K562 (cell line): ENCODE results near the gene ANO1. TPM values are rescaled to one million over a fixed set of nuclear protein-coding genes. Genes with fewer than 3 reads are reported as not detected.

Experiments
- ATAC-seq: fragments of 200-7000 bp; cut with Tn5 transposase; 3 replicates; pipeline ENCODE4 v1.9.1; 2020; ENCODE audit warnings: moderate library complexity
- BruUV-seq: library from RNA; stranded (reverse); fragments of 400-500 nt; replicated peaks from 2 replicates; lab custom pipeline; 2021; lab: Mats Ljungman, UMichigan
- CTCF ChIA-PET: fragments of 300-600 bp; formaldehyde crosslinking; extraction: SDS; loops from one replicate; lab custom pipeline; 2021; ENCODE audit warnings: low intra/inter-chr PET ratio; lab: Yijun Ruan, JAX
- POLR2A ChIA-PET: fragments of 300-600, 350-650 bp; sonication (Branson Sonifier 250); formaldehyde crosslinking; extraction: SDS; loops from one replicate; lab custom pipeline; 2021; ENCODE audit warnings: antibody characterized with exemption, inconsistent platforms; lab: Yijun Ruan, JAX
- DNase-seq, 4 experiments: peaks; one replicate each; pipeline versions ENCODE4 v3.0.0 to v3.0.0-alpha.2; 2011 to 2018; ENCODE audit warnings: low spot score in 3 of 4, mixed read lengths in 3 of 4; ENCODE audit errors: extremely low read depth in 1 of 4
- FAIRE-seq: peaks from 2 replicates; lab custom pipeline; 2011; peaks lifted over from hg19 to GRCh38; lab: Jason Lieb, UNC
- H2AFZ ChIP-seq: 2 replicates; pipeline ENCODE4 v1.6.0; 2011; ENCODE audit warnings: low read depth, low read length, control low read depth, inconsistent platforms
- H3K27ac ChIP-seq: fragments of 200-600 bp; 3 replicates; pipeline ENCODE4 v1.8.0; 2011; ENCODE audit warnings: low read depth, mild to moderate bottlenecking, control low read depth, inconsistent platforms, low read length, moderate library complexity, mixed read lengths; ENCODE audit errors: extremely low read depth
- H3K27me3 ChIP-seq, 2 experiments: fragments of 300-600 bp in 1 of 2; 2 replicates in 1 of 2; 3 replicates in 1 of 2; pipeline versions ENCODE4 v1.6.0 to v1.8.0; 2011; ENCODE audit warnings: inconsistent platforms in 2 of 2, low read length in 2 of 2, mild to moderate bottlenecking in 1 of 2, mixed read lengths in 1 of 2, moderate library complexity in 1 of 2; ENCODE audit not compliant: control insufficient read depth in 2 of 2, insufficient read depth in 2 of 2
- H3K36me3 ChIP-seq: fragments of 300-600 bp; 3 replicates; pipeline ENCODE4 v1.8.0; 2011; ENCODE audit warnings: mild to moderate bottlenecking, low read length, inconsistent platforms; ENCODE audit not compliant: control insufficient read depth, insufficient read depth
- H3K4me1 ChIP-seq, 2 experiments: fragments of 200-600 bp in 1 of 2; replicated peaks in 1 of 2; 2 replicates in 1 of 2; 3 replicates in 1 of 2; pipeline versions ENCODE4 v1.5.1 to v1.8.0; 2011; ENCODE audit warnings: inconsistent platforms in 2 of 2, low read length in 2 of 2, mild to moderate bottlenecking in 1 of 2, mixed read lengths in 1 of 2, moderate library complexity in 1 of 2; ENCODE audit not compliant: control insufficient read depth in 2 of 2, insufficient read depth in 2 of 2
- H3K4me2 ChIP-seq: 2 replicates; pipeline ENCODE4 v1.6.1; 2011; ENCODE audit warnings: low read length, control low read depth, inconsistent platforms, mixed read lengths; ENCODE audit not compliant: insufficient read depth
- H3K4me3 ChIP-seq: fragments of 200-600 bp; sonication (generic), shearing (Covaris generic); 2 replicates; pipeline ENCODE4 v1.5.1; 2016; ENCODE audit warnings: control low read depth, inconsistent platforms
- H3K79me2 ChIP-seq: fragments of 200-600 bp; 3 replicates; pipeline ENCODE4 v1.8.0; 2011; ENCODE audit warnings: low read length, inconsistent platforms; ENCODE audit not compliant: control insufficient read depth, insufficient read depth
- H3K9ac ChIP-seq, 2 experiments: 2 replicates each; pipeline versions ENCODE4 v1.6.0 to v1.6.1; 2011; ENCODE audit warnings: low read depth in 2 of 2, low read length in 2 of 2, control low read depth in 1 of 2, inconsistent platforms in 1 of 2, mild to moderate bottlenecking in 1 of 2, mixed read lengths in 1 of 2; ENCODE audit not compliant: insufficient read depth in 1 of 2
- H3K9me1 ChIP-seq: one replicate; pipeline ENCODE4 v1.6.0; 2011; ENCODE audit warnings: inconsistent platforms, mild to moderate bottlenecking, low read length, moderate library complexity; ENCODE audit not compliant: control insufficient read depth, insufficient read depth
- H3K9me3 ChIP-seq: replicated peaks from 2 replicates; pipeline ENCODE4 v1.5.1; 2011; ENCODE audit warnings: low read depth, low read length, inconsistent platforms; ENCODE audit not compliant: control insufficient read depth, insufficient read depth
- H4K20me1 ChIP-seq: replicated peaks from 2 replicates; pipeline ENCODE4 v1.6.1; 2011; ENCODE audit warnings: low read length, inconsistent platforms, mixed read lengths; ENCODE audit not compliant: control insufficient read depth, insufficient read depth
- CREB1 ChIP-seq, 2 experiments: sonication (generic) in 1 of 2; formaldehyde crosslinking in 1 of 2; IDR thresholded peaks; 2 replicates each; pipeline versions ENCODE4 v1.6.1 to v1.8.0; 2012 to 2022; ENCODE audit warnings: inconsistent platforms in 1 of 2, mild to moderate bottlenecking in 1 of 2, missing genetic modification reagents in 1 of 2, moderate library complexity in 1 of 2
- EP300 ChIP-seq: IDR thresholded peaks from 2 replicates; pipeline ENCODE4 v1.6.1; 2012; ENCODE audit warnings: low read length, improper control_type of control experiment
- ETV6 ChIP-seq, 3 experiments: fragments of 150-350 bp in 1 of 3; sonication (generic) in 1 of 3; formaldehyde crosslinking in 1 of 3; IDR thresholded peaks; 2 replicates each; pipeline versions ENCODE4 v1.6.1 to v1.8.0; 2014 to 2022; ENCODE audit warnings: borderline replicate concordance in 2 of 3, low read depth in 2 of 3, antibody characterized with exemption in 1 of 3, low read length in 1 of 3, mild to moderate bottlenecking in 1 of 3, missing genetic modification reagents in 1 of 3
- GABPA ChIP-seq: fragments of 200-800 bp; sonication (Bioruptor generic); conservative IDR thresholded peaks from 2 replicates; pipeline ENCODE4 v1.6.1; 2016; ENCODE audit warnings: low read depth, missing genetic modification characterization, missing compliant biosample characterization
- HMBOX1 ChIP-seq: sonication (generic); IDR thresholded peaks from 2 replicates; pipeline ENCODE4 v1.6.1; 2016
- NCOA1 ChIP-seq: fragments of 450-650 bp; IDR thresholded peaks from 2 replicates; pipeline ENCODE4 v1.6.1; 2016; ENCODE audit warnings: low read depth
- NRF1 ChIP-seq, 2 experiments: fragments of 450-650 bp; IDR thresholded peaks in 1 of 2; conservative IDR thresholded peaks in 1 of 2; 2 replicates each; pipeline ENCODE4 v1.6.1; 2014; ENCODE audit warnings: mild to moderate bottlenecking in 2 of 2
- ZEB2 ChIP-seq: fragments of 450-650 bp; IDR thresholded peaks from 2 replicates; pipeline ENCODE4 v1.6.1; 2016
- ZNF589 ChIP-seq: fragments of 200-800 bp; sonication (Bioruptor generic); IDR thresholded peaks from 2 replicates; pipeline ENCODE4 v1.6.1; 2016; ENCODE audit warnings: low read depth, missing genetic modification characterization, missing compliant biosample characterization
- WGBS: fragments of 100-300 bp; shearing (Covaris generic); methylation state at CpG from one replicate; pipeline ENCODE4 v1.1.6; 2016; ENCODE audit warnings: low coverage, mixed read lengths; ENCODE audit not compliant: insufficient coverage; ENCODE audit errors: missing lambda C conversion rate; 5-methylcytosine and 5-hydroxymethylcytosine counted together
- in situ Hi-C: fragments of 300-500 bp; cut with MboI; formaldehyde crosslinking; loops from 4 replicates; pipeline ENCODE4 v1.15.0; 2018; ENCODE audit warnings: inconsistent platforms, mixed read lengths
- intact Hi-C: fragments of 100-400 bp; cut with micrococcal nuclease; formaldehyde crosslinking; loops from 2 replicates; pipeline ENCODE4 v1.14.2; 2022
- polyA plus RNA-seq, 8 experiments: library from polyadenylated mRNA; depleted of rRNA in 4 of 8; stranded (reverse) in 5 of 8; unstranded in 3 of 8; fragments of >200 nt; fragmentation: Nextera tagmentation in 2 of 8; fragmentation: Illumina TruSeq in 1 of 8; extraction: Ambion mirVana in 2 of 8; extraction: Trizol in 1 of 8; gene quantifications; 2 replicates each; pipeline versions ENCODE4 v1.2.1 to v1.2.3, GENCODE V29; 2011 to 2014; ENCODE audit warnings: inconsistent platforms in 1 of 8, missing spikeins in 1 of 8
- total RNA-seq, 7 experiments: library from RNA; depleted of rRNA in 6 of 7; stranded (reverse); fragments of >200 nt in 6 of 7; fragmentation: Illumina TruSeq in 2 of 7; extraction: Trizol in 2 of 7; gene quantifications; 2 replicates each; pipeline versions ENCODE4 v1.2.1 to v1.2.3, GENCODE V29; 2011 to 2021; ENCODE audit warnings: low replicate concordance in 1 of 7

The ANO1 gene
- total and polyA plus RNA-seq, 9 of the 15 experiments (the other 6 are each of a cell fraction or from before 2014, with no cell fraction given) = not detected

GRCh38 chr11:70107756-70108155 is 29.6 kb downstream of the ANO1 start:
- FAIRE-seq = no peak
- intact Hi-C loops = no loop called here

More at GRCh38 chr11:70107756-70108155, 29.6 kb downstream of the ANO1 start:
- no TSS peak for BruUV-seq
- H2AFZ ChIP-seq = no peak overlapping the region
- peaks cover 20 to 23% of the 10 kb centered on the region in 2 experiments for H3K4me1 ChIP-seq
- CTCF ChIA-PET = no interaction called here
- peaks cover 35 to 60% of the 10 kb centered on the region in 2 experiments for H3K27me3 ChIP-seq
- no peak overlapping the region for H3K27ac ChIP-seq
- DNase-seq (no peak), ATAC-seq (no peak)
- 7% methylated on average over 11 of the region's 11 CpGs for WGBS
- no peaks in the 10 kb centered on the region for H3K79me2 ChIP-seq
- H3K9me3 ChIP-seq = no peaks in the 10 kb centered on the region
- no peak overlapping the region for H3K9ac ChIP-seq
- POLR2A ChIA-PET = no interaction called here
- H3K4me3 ChIP-seq = no peak overlapping the region
- H4K20me1 ChIP-seq = 0 out of 2 replicates have a peak, but pooled peaks cover 4% of the 10 kb centered on the region
- in situ Hi-C loops = no loop called here
- H3K36me3 ChIP-seq = no peaks in the 10 kb centered on the region
- peaks cover 4% of the 10 kb centered on the region for H3K9me1 ChIP-seq
- no peak for TF ChIP-seq ZEB2
- no peak for TF ChIP-seq HMBOX1
- no peak for TF ChIP-seq NCOA1
- no peak for TF ChIP-seq EP300
- TF ChIP-seq NRF1 (conservative IDR thresholded peaks at IDR 0.05 in 1 of 2, IDR thresholded peaks at IDR 0.05 in 1 of 2) = no peak
- TF ChIP-seq CREB1 (IDR thresholded peaks at IDR 0.05) = no peak
- no peak for TF ChIP-seq CREB1 (CRISPR knock-in tag; IDR thresholded peaks at IDR 0.05)
- TF ChIP-seq ETV6 (IDR thresholded peaks at IDR 0.05; ENCODE audit: borderline replicate concordance in 1 of 2, low read depth in 2 of 2, low read length in 1 of 2) = no peak
- no peak for TF ChIP-seq ETV6 (CRISPR knock-in tag; IDR thresholded peaks at IDR 0.05; ENCODE audit: borderline replicate concordance)
- TF ChIP-seq ZNF589 (CRISPR knock-in tag) = no peak
- no peak for TF ChIP-seq GABPA (tag)
- H3K4me2 ChIP-seq = no peak overlapping the region
